ENCODE data around the gene PLEKHB2. TPM values are rescaled to one million over a fixed set of nuclear protein-coding genes. Genes with fewer than 3 reads are reported as not detected.

PLEKHB2 gene
- total and polyA plus RNA-seq, 2 experiments from 2014 or later = 39.8 to 99.2 TPM

GRCh38 chr2:131064589-131065512 lies 40.3 kb upstream of the PLEKHB2 start:
- no peaks in the 10 kb centered on the region for H3K9me3 Mint-ChIP-seq
- TF ChIP-seq STAT1 (IDR thresholded peaks at IDR 0.05; ENCODE audit: unreplicated experiment) (no peak), EZH2 (IDR thresholded peaks at IDR 0.05; ENCODE audit: low read depth, unreplicated experiment) (no peak), EZH2phosphoT487 (IDR thresholded peaks at IDR 0.05; ENCODE audit: unreplicated experiment) (no peak), POLR2AphosphoS5 (IDR thresholded peaks at IDR 0.05; ENCODE audit: low read depth) (no peak), CTCF (conservative IDR thresholded peaks at IDR 0.05; ENCODE audit: low read depth in 2 of 2) (no peak), REST (IDR thresholded peaks at IDR 0.05; ENCODE audit: unreplicated experiment) (no peak), ZNF331 (CRISPR knock-in tag; IDR thresholded peaks at IDR 0.05; ENCODE audit: low read depth) (no peak), NANOG (IDR thresholded peaks at IDR 0.05; ENCODE audit: borderline replicate concordance) (no peak), ZNF114 (CRISPR knock-in tag; IDR thresholded peaks at IDR 0.05) (no peak), ZNF462 (CRISPR knock-in tag; IDR thresholded peaks at IDR 0.05) (no peak), JUNB (IDR thresholded peaks at IDR 0.05; ENCODE audit: unreplicated experiment) (no peak), ETS1 (IDR thresholded peaks at IDR 0.05) (no peak), CREB1 (CRISPR knock-in tag; IDR thresholded peaks at IDR 0.05; ENCODE audit: low read depth) (no peak)
- H3K9me2 ChIP-seq (ENCODE audit: insufficient read depth) = no peaks in the 10 kb centered on the region
- H3K27ac ChIP-seq (ENCODE audit: low read depth) = 0 out of 2 replicates have a peak overlapping the region, but pooled peaks have one; percentile 26
- no peak overlapping the region for H2AFZ ChIP-seq
- no peak for ATAC-seq
- 0 out of 2 replicates have a peak, but pooled peaks cover 3% of the 10 kb centered on the region for H3K4me1 ChIP-seq (ENCODE audit: insufficient read depth)
- peak overlapping the region; percentile 23; the same call in 1 of the 2 replicates for H3K27ac Mint-ChIP-seq
- no peak for DNase-seq (ENCODE audit: low spot score)
- no peak overlapping the region for H3K4me3 Mint-ChIP-seq
- H3K36me3 ChIP-seq (ENCODE audit: insufficient read depth) = peaks cover 16% of the 10 kb centered on the region
- H3F3A ChIP-seq (replicated peaks; ENCODE audit: low read depth) = no peaks in the 10 kb centered on the region
- H4K20me1 ChIP-seq (replicated peaks; ENCODE audit: insufficient read depth) = peaks cover 89% of the 10 kb centered on the region
- no peaks in the 10 kb centered on the region for H3K27me3 ChIP-seq (ENCODE audit: insufficient read depth)
- H3K27me3 Mint-ChIP-seq (ENCODE audit: insufficient read depth, low read depth, poor library complexity) = peaks cover 3% of the 10 kb centered on the region
- H3K36me3 Mint-ChIP-seq (ENCODE audit: low read depth) = peaks cover 64% of the 10 kb centered on the region
- H3K79me2 ChIP-seq (replicated peaks; ENCODE audit: insufficient read depth) = peaks cover 100% of the 10 kb centered on the region
- H3K4me2 ChIP-seq = no peak overlapping the region
- no peak overlapping the region for H3K4me3 ChIP-seq
- peaks cover 10% of the 10 kb centered on the region for H3K4me1 Mint-ChIP-seq

Data from GM23338 (cell line).